Lung (tissue), 12 donors: Measurements from ENCODE around the gene COBLL1. TPM values are rescaled to one million over a fixed set of nuclear protein-coding genes. Genes with fewer than 3 reads are reported as not detected.
"Not testable (repeated sequence)": the region's sequence is repeated elsewhere in the genome, so short reads cannot be mapped to it uniquely, and the experiment has no call there.

Experiments used
- ATAC-seq: fragments of 200-7000 bp; cut with Tn5 transposase; one replicate; pipeline ENCODE4 v1.9.1; 2020; ENCODE audit warnings: moderate number of reproducible peaks; ENCODE audit not compliant: insufficient read depth, low FRiP score
- DNase-seq, 3 donors: peaks; one replicate each; pipeline ENCODE4 v3.0.0-alpha.2; 2013 to 2017
- H3K27ac ChIP-seq, 2 donors: one replicate each; pipeline ENCODE4 v1.5.1; 2013; ENCODE audit warnings: mild to moderate bottlenecking in 2 of 2, moderate library complexity in 2 of 2, control low read depth in 1 of 2, inconsistent platforms in 1 of 2, low read depth in 1 of 2, low read length in 1 of 2
- H3K27me3 ChIP-seq, 3 donors: one replicate each; pipeline ENCODE4 v1.5.1; 2013; ENCODE audit warnings: low read length in 2 of 3; ENCODE audit not compliant: control insufficient read depth in 3 of 3, insufficient read depth in 3 of 3
- H3K36me3 ChIP-seq, 4 donors: one replicate each; pipeline ENCODE4 v1.5.1; 2013; ENCODE audit warnings: low read length in 4 of 4, mild to moderate bottlenecking in 1 of 4, moderate library complexity in 1 of 4; ENCODE audit not compliant: control insufficient read depth in 4 of 4, insufficient read depth in 4 of 4
- H3K4me1 ChIP-seq, 5 donors: one replicate each; pipeline ENCODE4 v1.5.1; 2013; ENCODE audit warnings: low read length in 5 of 5, mild to moderate bottlenecking in 2 of 5, moderate library complexity in 1 of 5; ENCODE audit not compliant: control insufficient read depth in 5 of 5, insufficient read depth in 5 of 5
- H3K4me3 ChIP-seq: one replicate; pipeline ENCODE4 v1.5.1; 2013; ENCODE audit warnings: mild to moderate bottlenecking, control low read depth, moderate library complexity
- H3K9ac ChIP-seq, 2 donors: one replicate each; pipeline ENCODE4 v1.5.1; 2013; ENCODE audit warnings: low read length in 2 of 2, control low read depth in 1 of 2; ENCODE audit not compliant: insufficient read depth in 1 of 2
- H3K9me3 ChIP-seq, 4 donors: one replicate each; pipeline ENCODE4 v1.5.1; 2013; ENCODE audit warnings: low read length in 3 of 4, mild to moderate bottlenecking in 1 of 4, moderate library complexity in 1 of 4; ENCODE audit not compliant: control insufficient read depth in 4 of 4, insufficient read depth in 3 of 4
- WGBS, 2 donors: extraction: QIAGEN DNeasy Blood & Tissue Kit; methylation state at CpG; one replicate each; pipeline ENCODE4 v1.1.7; 2013; 5-methylcytosine and 5-hydroxymethylcytosine counted together
- polyA plus RNA-seq, 2 donors: library from polyadenylated mRNA; stranded (reverse); fragments of 200-250 nt; gene quantifications; one replicate each; pipeline ENCODE4 v1.2.1, GENCODE V29; 2013
- total RNA-seq, 2 donors: library from RNA; depleted of rRNA in 1 of 2; stranded (reverse); fragments of >200 nt in 1 of 2; gene quantifications; one replicate each; pipeline ENCODE4 v1.2.1, GENCODE V29; 2014 to 2021
- TF ChIP-seq, protein P1 (sequence below): IDR thresholded peaks from 2 replicates; pipeline ENCODE4 v1.5.1; 2012; ENCODE audit warnings: mild to moderate bottlenecking; ENCODE audit errors: control extremely low read depth, extremely low read depth
- donor health status: control.
- donor health status: control.
- donor health status: Bipolar disorder and iron deficiency.
- donor health status: healthy.
- donor health status: DM: yes; HTN: yes; CAD: no.

COBLL1 gene
- total and polyA plus RNA-seq, 4 donors: 13.0 to 86.5 (median 53.7) TPM

DNA sequence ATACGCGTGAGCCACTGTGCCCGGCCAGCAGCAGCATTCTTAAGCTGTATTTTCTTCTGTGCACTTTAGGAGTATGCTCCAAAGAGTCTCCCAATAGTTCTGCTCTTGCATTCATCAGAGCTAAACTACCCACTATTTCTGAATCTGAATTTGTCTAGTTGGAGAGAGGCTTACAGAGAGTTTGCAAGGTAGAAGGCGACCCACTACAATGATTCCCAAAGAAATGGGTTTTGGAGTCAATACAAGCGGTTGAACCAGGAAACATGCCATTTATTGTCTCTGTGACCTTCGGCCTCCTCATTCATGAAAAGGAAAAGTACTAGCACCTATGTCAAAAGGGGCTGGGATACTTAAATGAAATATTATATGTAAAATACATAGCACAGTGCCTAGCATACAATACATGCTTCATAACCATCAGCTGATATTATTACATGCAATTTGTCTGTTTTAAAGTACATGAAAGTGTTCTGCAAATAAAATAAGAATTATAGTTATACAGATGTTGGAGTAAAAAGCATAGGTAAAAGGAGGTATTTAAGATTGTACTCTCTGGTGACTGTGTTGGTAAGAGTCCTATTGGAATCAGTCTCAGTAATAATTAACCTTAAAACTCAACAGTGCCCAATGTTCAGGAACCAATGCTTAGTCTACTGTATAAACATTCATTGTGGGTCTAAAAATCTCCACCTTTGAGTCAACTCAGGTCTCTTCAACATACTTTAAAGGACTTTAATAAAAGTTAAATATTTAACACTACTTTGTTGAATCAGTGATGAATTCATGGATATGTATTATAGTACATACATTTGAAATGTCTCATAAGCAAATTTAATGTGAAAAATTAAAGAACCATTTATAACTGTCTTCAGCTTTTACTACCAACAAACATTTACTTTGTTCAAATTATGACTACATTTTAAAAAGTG lies 130.5 kb downstream of the COBLL1 start:
- H3K4me1 ChIP-seq: peaks cover 0 to 20% (median 0%) of the 10 kb centered on the region in 5 donors
- H3K36me3 ChIP-seq: no peaks in the 10 kb centered on the region
- peak in 2 of 3 donors; percentile 54 to 80 for DNase-seq
- peak overlapping the region in 1 of 2 donors; percentile 47 for H3K27ac ChIP-seq
- WGBS, 2 donors: 68 to 87% methylated on average over 6 of the region's 6 CpGs
- no peaks in the 10 kb centered on the region for H3K27me3 ChIP-seq
- ATAC-seq: peak; percentile 61
- no peaks in the 10 kb centered on the region for H3K9me3 ChIP-seq
- H3K9ac ChIP-seq: no peak overlapping the region
- no peak overlapping the region for H3K4me3 ChIP-seq
- TF ChIP-seq, protein P1, sequence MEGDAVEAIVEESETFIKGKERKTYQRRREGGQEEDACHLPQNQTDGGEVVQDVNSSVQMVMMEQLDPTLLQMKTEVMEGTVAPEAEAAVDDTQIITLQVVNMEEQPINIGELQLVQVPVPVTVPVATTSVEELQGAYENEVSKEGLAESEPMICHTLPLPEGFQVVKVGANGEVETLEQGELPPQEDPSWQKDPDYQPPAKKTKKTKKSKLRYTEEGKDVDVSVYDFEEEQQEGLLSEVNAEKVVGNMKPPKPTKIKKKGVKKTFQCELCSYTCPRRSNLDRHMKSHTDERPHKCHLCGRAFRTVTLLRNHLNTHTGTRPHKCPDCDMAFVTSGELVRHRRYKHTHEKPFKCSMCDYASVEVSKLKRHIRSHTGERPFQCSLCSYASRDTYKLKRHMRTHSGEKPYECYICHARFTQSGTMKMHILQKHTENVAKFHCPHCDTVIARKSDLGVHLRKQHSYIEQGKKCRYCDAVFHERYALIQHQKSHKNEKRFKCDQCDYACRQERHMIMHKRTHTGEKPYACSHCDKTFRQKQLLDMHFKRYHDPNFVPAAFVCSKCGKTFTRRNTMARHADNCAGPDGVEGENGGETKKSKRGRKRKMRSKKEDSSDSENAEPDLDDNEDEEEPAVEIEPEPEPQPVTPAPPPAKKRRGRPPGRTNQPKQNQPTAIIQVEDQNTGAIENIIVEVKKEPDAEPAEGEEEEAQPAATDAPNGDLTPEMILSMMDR: no peak

DNA sequence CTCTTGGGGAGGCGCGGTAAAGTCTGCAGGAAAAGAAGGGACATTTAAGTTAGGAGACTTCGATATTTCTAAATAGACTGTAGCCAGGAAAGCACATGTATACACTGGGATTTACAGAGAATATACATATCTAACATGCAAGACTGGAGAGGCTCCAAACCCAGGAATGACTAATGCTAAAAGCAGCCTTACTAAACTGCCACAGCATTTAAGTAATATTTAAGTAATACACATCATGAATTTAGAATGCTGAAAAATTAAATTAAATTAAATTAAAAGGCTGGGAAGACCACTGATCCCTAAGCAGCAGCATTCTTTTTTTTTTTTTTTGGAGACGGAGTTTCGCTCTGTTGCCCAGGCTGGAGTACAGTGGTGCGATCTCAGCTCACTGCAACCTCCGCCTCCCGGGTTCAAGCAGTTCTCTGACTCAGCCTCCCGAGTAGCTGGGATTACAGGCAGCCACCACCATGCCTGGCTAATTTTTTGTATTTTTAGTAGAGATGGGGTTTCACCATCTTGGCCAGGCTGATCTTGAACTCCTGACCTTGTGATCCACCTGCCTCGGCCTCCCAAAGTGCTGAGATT lies 131.3 kb downstream of the COBLL1 start:
- 89 to 96% methylated on average over 10 of the region's 10 CpGs for WGBS, 2 donors
- not testable (repeated sequence) for ATAC-seq, H3K9ac ChIP-seq, DNase-seq, H3K27me3 ChIP-seq, H3K9me3 ChIP-seq, H3K4me3 ChIP-seq, H3K36me3 ChIP-seq
- H3K4me1 ChIP-seq: peaks cover 0 to 20% (median 0%) of the 10 kb centered on the region in 5 donors
- H3K27ac ChIP-seq: peak overlapping the region in 1 of 2 donors; percentile 47

DNA sequence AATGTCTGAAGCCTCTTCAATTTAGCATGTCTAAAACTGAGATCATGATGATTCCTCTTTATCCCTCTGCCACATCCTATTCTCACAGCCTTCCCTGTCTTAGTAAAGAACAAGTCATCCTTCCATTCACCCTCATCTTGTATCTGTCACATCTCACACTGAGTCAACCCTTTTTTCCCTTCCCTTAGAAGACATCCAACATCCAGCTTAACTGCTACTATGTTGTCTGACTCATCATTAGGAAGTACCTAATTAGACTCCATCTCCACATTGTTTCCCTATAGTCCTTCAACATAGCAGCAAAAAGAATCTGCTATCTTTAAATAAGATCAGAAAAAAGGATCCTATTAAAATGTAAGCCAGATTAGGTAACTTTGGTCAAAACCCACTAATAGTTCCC lies 135.1 kb downstream of the COBLL1 start:
- ATAC-seq: no peak
- Histone ChIP-seq H3K36me3 (peaks cover 0 to 6% (median 0%) of the 10 kb centered on the region in 4 donors), H3K4me1 (peaks cover 0 to 1% (median 0%) of the 10 kb centered on the region in 5 donors), H3K27me3 (no peaks in the 10 kb centered on the region), H3K4me3 (no peak overlapping the region), H3K9ac (no peak overlapping the region), H3K27ac (no peak overlapping the region), H3K9me3 (no peaks in the 10 kb centered on the region)
- TF ChIP-seq, protein P1: no peak
- no peak for DNase-seq

DNA sequence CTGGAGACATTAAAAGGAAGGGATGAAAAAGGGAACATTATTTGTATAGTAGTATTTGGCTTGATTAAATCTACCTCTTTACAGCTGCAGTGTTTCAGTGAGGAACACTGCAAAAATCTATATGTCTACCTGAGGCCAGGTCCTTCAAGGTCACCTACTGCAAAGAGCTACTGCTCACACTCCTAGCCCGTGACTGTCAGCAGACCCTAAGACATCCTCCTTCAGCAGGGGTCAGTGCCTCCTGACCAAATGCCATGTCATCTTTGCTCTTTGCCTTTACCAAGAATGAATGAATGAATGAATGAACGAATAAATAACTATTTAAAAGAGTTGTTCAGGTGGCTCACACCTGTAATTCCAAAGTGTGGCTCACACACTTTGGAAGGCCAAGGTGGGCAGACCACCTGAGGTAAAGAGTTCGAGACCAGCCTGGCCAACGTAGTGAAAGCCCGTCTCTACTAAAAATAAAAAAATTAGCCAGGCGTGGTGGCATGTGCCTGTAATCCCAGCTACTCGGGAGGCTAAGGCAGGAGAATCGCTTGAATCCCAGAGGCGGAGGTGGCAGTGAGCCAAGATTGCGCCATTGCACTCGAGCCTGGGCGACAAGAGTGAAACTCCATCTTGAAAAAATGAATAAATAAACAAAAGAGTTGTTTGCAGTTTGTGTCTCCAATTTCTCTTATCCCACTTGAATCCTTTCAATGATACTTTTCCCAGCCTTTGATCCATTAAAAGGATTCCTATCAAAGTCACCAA lies 136.0 kb downstream of the COBLL1 start:
- Histone ChIP-seq H3K4me1 (no peaks in the 10 kb centered on the region), H3K27me3 (no peaks in the 10 kb centered on the region), H3K9ac (no peak overlapping the region), H3K36me3 (peaks cover 0 to 7% (median 0%) of the 10 kb centered on the region in 4 donors), H3K4me3 (no peak overlapping the region), H3K27ac (no peak overlapping the region), H3K9me3 (no peaks in the 10 kb centered on the region)
- TF ChIP-seq, protein P1: no peak
- WGBS, 2 donors: 83 to 89% methylated on average over 12 of the region's 12 CpGs
- ATAC-seq (no peak), DNase-seq (no peak)
